ENCODE measurements around the gene ITPR1.

GRCh38 chr3:4884888-4885287, 391.7 kb downstream of the ITPR1 start:
- TF ChIP-seq CTCF (conservative IDR thresholded peaks at IDR 0.05; ENCODE audit: low read length) (no peak), EZH2phosphoT487 (IDR thresholded peaks at IDR 0.05; ENCODE audit: borderline replicate concordance) (no peak)

Data from Loucy (cell line).